ENCODE measurements around the gene TUBA3E. TPM values are rescaled to one million over a fixed set of nuclear protein-coding genes. Genes with fewer than 3 reads are reported as not detected.

The TUBA3E gene
- total and polyA plus RNA-seq, 9 of the 15 experiments (the other 6 are each of a cell fraction or from before 2014, with no cell fraction given), result 0.09 to 0.30 (median 0.13) TPM; not detected in 3

- TF ChIP-seq REST (IDR thresholded peaks at IDR 0.05; ENCODE audit: borderline replicate concordance), result no peak
- no peak for TF ChIP-seq REST (CRISPR knock-in tag; IDR thresholded peaks at IDR 0.05; ENCODE audit: low read depth)
- TF ChIP-seq, protein P1, sequence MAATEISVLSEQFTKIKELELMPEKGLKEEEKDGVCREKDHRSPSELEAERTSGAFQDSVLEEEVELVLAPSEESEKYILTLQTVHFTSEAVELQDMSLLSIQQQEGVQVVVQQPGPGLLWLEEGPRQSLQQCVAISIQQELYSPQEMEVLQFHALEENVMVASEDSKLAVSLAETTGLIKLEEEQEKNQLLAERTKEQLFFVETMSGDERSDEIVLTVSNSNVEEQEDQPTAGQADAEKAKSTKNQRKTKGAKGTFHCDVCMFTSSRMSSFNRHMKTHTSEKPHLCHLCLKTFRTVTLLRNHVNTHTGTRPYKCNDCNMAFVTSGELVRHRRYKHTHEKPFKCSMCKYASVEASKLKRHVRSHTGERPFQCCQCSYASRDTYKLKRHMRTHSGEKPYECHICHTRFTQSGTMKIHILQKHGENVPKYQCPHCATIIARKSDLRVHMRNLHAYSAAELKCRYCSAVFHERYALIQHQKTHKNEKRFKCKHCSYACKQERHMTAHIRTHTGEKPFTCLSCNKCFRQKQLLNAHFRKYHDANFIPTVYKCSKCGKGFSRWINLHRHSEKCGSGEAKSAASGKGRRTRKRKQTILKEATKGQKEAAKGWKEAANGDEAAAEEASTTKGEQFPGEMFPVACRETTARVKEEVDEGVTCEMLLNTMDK (IDR thresholded peaks at IDR 0.05; ENCODE audit: borderline replicate concordance, insufficient read depth, low read depth, low read length, poor library complexity, severe bottlenecking), result no peak
- TF ChIP-seq MED1 (CRISPR knock-in tag; IDR thresholded peaks at IDR 0.05; ENCODE audit: borderline replicate concordance), result no peak
- no peak for TF ChIP-seq HSF4 (CRISPR knock-in tag; IDR thresholded peaks at IDR 0.05; ENCODE audit: borderline replicate concordance)
- no peak for TF ChIP-seq SNAPC5 (CRISPR knock-in tag; IDR thresholded peaks at IDR 0.05)
- no peak for TF ChIP-seq LARP7 (IDR thresholded peaks at IDR 0.05)
- peak in 1 of 2 experiments; percentile 65; a peak in 2 of 4 replicates for TF ChIP-seq HDAC1 (IDR thresholded peaks at IDR 0.05)
- TF ChIP-seq MLX (CRISPR knock-in tag; conservative IDR thresholded peaks at IDR 0.05), result no peak
- TF ChIP-seq NRF1 (conservative IDR thresholded peaks at IDR 0.05 in 1 of 2, IDR thresholded peaks at IDR 0.05 in 1 of 2), result peak; percentile 12 to 28; a peak in 2 of 4 replicates
- TF ChIP-seq HDAC2 (IDR thresholded peaks at IDR 0.05), result no peak
- TF ChIP-seq NR2F6 (CRISPR knock-in tag; IDR thresholded peaks at IDR 0.05), result no peak
- TF ChIP-seq HNRNPH1 (optimal IDR thresholded peaks at IDR 0.05; ENCODE audit: low read depth, low read length), result no peak
- no peak for TF ChIP-seq NFE2 (IDR thresholded peaks at IDR 0.05; ENCODE audit: low read depth)
Measured at GRCh38 chr2:130241041-130241707, 42.9 kb upstream of the TUBA3E start (continued).

Measured in K562 (cell line).